ENCODE data around the gene ORMDL1.

DNA sequence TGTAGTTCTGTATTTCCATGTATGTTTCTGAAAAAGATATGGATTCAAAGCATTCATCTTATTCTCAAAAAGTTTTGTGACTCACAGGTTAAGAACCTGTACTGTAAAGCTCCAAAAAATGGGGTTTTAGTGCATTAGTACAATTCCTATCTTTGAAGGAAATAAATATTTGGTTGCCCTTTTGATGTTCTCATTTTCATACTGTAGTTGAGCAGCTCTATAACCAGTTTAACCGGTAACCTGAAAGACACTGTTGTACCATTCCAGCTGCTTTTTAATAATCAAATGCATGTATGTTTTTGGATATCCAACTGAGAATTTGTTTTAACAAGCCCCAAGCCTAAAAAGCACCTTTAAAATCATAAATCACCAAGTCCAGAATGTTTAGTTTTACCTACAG, 11.9 kb downstream of the ORMDL1 start:
- TF ChIP-seq, protein P1, sequence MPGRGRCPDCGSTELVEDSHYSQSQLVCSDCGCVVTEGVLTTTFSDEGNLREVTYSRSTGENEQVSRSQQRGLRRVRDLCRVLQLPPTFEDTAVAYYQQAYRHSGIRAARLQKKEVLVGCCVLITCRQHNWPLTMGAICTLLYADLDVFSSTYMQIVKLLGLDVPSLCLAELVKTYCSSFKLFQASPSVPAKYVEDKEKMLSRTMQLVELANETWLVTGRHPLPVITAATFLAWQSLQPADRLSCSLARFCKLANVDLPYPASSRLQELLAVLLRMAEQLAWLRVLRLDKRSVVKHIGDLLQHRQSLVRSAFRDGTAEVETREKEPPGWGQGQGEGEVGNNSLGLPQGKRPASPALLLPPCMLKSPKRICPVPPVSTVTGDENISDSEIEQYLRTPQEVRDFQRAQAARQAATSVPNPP (CRISPR knock-in tag; IDR thresholded peaks at IDR 0.05), result no peak
- TF ChIP-seq, protein P2, sequence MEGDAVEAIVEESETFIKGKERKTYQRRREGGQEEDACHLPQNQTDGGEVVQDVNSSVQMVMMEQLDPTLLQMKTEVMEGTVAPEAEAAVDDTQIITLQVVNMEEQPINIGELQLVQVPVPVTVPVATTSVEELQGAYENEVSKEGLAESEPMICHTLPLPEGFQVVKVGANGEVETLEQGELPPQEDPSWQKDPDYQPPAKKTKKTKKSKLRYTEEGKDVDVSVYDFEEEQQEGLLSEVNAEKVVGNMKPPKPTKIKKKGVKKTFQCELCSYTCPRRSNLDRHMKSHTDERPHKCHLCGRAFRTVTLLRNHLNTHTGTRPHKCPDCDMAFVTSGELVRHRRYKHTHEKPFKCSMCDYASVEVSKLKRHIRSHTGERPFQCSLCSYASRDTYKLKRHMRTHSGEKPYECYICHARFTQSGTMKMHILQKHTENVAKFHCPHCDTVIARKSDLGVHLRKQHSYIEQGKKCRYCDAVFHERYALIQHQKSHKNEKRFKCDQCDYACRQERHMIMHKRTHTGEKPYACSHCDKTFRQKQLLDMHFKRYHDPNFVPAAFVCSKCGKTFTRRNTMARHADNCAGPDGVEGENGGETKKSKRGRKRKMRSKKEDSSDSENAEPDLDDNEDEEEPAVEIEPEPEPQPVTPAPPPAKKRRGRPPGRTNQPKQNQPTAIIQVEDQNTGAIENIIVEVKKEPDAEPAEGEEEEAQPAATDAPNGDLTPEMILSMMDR (CRISPR knock-in tag; IDR thresholded peaks at IDR 0.05), result no peak
- no peak for TF ChIP-seq MAFK (conservative IDR thresholded peaks at IDR 0.05 in 1 of 2, IDR thresholded peaks at IDR 0.05 in 1 of 2; ENCODE audit: low read length in 2 of 2)
- no peak for TF ChIP-seq HDAC6 (IDR thresholded peaks at IDR 0.05; ENCODE audit: low read depth, low read length)
